Ecto neural progenitor cell (in vitro differentiated cells): ENCODE measurements around the gene RNF113A.
"Not testable (repeated sequence)": the region's sequence is repeated elsewhere in the genome, so short reads cannot be mapped to it uniquely, and the experiment has no call there.

Experiments used
- DNase-seq: peaks from one replicate; pipeline ENCODE4 v3.0.0-alpha.2; 2018; ENCODE audit warnings: low spot score

Gene RNF113A

DNA sequence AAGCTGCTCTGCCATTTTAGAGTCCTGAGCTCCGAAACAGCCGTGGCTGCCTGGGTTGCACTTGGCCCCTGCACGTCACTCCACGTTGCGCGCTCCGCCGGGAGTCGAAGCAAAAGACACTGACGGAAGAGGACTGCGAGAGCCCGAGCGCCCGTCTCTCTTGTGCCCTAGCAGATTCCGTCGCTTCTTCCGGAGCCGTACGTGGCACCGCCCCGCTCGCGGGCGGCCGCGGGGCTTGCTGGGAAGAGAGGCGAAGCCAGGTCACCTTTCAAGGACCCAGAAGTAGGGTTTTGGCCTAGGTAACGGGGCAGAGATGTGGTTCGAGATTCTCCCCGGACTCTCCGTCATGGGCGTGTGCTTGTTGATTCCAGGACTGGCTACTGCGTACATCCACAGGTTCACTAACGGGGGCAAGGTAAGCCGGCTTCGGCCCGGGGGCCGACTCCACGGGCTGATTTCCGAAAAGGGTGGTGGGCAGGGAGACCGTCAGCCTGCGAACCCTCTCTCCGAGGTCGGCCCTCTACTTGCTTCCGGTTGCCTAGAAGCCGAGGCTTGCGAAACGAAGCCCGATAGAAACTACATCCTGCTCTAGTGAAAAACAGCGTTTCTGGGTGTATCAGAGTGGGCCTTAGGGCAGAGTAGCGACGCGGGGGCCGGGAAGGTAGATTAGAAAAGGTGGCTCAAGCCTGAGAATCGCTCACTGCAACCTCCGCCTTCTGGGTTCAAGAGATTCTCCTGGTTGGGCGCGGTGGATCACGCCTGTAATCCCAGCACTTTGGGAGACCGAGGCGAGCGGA is at the start of gene RNF113A, which contains the start of gene NDUFA1:
RNF113A (minus strand) TSS at position 135 of the 797 bp plus-strand sequence; CDS start at position 15, 120 bp downstream.
NDUFA1 (plus strand) TSS at position 234 of the 797 bp plus-strand sequence; CDS start at position 314, 80 bp downstream.
- DNase-seq, result peak; percentile 79

DNA sequence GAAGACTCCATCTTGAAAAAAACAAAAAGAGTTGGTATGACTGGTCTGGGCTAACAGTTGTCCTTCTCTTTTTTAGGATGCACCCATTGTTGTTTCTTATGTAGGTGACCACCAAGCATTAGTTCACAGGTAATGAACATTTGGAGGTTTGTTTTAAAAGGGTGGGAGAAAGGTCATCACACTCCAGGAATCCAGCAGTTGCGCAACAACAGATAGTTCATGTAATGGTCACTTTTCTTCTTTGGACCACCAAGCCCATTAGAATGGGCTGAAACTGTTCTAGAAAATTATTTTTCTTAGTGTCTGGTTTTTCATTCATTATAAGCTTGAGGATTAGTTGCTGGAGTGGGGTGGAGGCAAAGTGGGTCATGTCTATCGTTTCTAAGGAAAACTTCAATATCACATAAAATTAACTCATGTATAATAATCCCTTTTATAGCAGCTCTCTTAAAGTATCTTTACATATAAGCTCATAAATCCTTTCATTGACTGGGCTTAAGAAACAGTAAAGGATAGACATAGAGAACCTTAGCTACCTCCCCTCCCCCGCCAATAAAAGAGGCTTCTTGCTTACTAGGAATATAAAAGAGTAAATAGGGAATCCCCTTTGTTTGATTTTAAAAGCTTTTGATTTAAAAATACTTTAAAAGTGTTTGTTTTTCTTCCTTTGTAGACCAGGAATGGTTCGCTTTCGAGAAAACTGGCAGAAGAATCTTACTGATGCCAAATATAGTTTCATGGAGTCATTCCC is 48.5 kb upstream of the RNF113A start:
- no peak for DNase-seq

DNA sequence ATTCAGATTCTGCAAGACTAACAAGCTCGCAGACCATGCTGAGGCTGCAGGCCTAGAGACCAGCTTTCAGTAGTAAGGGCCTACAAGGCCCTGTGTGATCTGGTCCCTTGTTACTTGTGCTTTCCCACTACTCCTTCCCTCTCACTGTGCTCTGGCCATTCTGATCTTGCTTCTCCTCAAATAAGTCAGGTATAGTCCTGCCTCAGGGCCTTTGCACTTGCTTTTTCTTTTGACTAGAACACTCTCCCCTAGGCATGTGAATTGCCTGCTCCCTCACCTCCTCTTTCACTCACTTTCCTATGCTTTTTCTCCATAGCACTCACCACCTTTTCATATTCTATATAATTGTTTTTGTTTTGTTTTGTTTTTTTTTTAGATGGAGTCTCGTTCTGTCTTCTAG is 46.3 kb upstream of the RNF113A start:
- no peak for DNase-seq

DNA sequence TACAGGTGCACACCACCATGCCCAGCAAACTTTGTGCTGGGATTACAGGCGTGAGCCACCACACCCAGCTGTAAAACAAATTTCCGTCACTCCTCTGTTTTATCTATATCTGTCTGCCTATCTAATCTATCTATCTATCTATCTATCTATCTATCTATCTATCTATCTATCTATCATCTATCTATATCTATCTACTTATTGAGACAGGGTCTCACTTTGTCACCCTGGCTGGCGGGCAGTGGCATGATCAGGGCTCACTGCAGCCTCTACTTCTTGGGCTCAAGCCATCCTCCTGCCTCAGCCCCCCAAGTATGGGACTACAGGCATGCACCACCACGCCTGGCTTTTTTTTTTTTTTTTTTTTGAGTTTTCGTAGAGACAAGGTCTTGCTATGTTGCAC is 44.8 kb upstream of the RNF113A start:
- no peak for DNase-seq

DNA sequence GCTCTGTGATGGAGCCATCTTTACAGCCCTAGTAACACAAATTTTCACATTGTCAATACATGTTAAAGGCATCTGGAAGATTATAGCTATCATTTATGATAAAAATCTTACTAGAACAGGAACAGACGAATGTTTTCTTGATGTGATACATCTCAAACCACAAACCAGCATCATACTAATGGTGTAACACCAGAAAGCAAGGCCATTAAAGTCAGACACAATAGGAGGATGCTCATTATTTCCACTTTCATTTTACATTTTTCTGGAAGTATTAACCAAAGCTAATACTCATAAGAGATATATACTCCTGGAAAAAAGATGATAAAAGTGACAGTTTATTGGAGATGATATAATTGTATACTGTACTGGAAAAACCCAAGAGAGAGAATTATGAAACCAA is 29.4 kb upstream of the RNF113A start:
- no peak for DNase-seq

DNA sequence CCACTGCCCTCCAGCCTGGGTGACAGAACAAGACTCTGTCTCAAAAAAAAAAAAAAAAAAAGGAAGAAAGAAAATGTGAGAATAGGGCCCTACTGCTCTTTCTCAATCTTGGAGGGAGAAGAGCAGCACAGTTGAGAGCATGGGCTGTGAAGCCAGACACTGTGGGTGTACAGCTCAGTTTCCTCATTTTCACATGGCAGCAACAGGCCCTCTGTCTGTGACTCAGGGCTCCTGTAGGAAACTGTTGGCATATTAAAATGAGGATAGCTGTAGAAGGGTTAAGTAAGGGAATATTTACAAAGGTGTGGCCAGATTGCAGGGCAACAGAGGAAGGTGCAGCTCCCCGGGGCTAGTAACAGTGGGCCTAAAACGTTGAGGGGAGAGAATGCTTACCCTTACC is 27.6 kb upstream of the RNF113A start:
- DNase-seq, result no peak

DNA sequence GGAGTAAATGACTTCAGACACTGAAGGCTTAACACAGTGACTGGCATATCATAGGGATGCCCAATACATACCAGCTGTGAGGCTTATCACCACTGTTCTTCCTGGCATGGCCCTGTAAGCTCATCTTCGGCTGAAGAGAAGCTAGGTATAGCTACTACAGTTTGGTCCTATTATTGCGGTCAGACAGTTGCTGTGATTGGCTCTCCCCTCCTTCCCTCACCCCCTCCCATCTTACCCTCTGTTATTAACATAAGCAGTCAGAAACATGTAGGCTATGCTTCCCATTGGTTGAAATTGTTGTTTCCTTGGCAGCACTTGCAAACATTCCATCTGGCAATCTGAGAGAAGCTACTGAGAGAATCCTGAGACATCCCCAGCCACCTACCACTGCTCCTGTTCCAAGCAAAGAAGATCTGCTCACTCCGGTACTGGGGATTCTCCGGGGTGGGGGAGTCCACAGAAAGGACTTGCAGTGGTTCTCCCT is 24.4 kb upstream of the RNF113A start, which contains the start of gene AKAP14:
AKAP14 (plus strand) TSS at position 51 of the 484 bp plus-strand sequence. CDS start 7,331 bp downstream, outside the sequence.
- DNase-seq, result no peak

DNA sequence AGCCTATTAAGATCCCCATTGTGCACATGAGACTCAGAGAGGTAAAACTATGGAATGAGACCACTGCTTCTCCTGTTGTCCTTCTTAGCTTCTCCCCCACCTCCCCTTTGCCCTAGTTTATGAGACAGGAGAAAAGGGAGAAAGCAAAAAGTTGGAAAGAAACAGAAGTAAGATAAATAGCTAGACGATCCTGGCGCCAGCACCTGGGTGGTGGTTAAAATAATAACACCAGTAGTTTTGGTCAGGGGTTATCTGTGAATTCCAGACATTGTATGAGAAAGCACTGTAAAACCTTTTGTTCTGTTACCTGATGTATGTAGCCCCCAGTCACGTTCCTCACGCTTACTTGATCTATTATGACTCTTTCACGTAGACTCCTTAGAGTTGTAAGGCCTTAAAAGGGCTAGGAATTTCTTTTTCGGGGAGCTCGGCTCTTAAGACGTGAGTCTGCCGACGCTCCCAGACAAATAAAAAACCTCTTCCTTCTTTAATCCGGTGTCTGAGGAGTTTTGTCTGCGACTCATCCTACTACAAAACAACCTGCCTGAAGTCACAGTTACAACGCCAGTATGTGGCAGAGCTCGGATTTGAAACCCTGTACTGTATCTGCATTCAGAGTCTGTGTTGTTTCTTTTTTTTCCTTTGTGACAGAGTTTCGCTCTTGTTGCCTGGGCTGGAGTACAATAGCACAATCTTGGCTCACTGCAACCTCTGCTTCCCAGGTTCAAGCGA is 20.6 kb upstream of the RNF113A start:
- not testable (repeated sequence) for DNase-seq

DNA sequence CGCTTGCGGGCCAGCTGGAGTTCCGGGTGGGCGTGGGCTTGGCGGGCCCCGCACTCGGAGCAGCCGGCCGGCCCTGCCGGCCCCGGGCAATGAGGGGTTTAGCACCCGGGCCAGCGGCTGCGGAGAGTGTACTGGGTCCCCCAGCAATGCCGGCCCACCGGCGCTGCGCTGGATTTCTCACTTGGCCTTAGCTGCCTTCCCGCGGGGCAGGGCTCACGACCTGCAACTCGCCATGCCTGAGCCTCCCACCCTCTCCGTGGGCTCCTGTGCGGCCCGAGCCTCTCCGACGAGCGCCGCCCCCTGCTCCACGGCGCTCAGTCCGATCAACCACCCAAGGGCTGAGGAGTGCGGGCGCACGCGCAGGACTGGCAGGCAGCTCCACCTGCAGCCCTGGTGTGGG is 19.1 kb upstream of the RNF113A start:
- not testable (repeated sequence) for DNase-seq

DNA sequence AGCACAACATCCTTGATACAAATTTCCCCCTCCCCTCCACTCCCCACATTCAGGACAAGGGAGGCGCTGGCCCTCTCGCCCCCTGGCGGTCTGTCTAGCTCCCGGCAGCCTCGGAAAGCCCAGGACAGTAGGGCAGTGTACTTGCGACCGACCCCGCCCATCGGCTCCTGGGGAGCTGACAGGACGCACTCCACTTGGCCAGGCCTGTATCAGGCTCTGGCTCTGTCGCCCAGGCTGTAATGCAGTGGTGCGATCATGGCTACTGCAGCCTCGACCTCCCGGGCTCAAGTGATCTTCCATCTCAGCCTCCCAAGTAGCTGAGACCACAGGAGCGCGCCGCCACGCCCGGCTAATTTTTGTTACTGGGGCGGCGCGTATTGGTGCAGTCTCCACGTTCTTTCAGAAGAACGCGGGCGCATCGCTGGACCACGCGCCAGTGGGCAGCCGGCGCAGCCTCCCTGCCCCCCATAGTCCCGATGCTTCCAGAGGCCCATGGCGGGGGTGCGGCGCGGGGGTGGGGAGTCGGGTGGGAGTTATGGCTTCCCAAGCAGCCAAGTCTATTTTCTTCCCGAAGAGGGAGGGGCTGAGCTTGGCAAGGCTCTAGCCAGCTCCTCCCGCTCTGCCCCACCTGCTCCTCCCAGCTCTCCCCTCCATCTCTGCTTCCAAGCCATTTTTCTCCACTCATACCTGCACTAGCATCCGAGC is 16.3 kb upstream of the RNF113A start:
- peak; percentile 81 for DNase-seq

DNA sequence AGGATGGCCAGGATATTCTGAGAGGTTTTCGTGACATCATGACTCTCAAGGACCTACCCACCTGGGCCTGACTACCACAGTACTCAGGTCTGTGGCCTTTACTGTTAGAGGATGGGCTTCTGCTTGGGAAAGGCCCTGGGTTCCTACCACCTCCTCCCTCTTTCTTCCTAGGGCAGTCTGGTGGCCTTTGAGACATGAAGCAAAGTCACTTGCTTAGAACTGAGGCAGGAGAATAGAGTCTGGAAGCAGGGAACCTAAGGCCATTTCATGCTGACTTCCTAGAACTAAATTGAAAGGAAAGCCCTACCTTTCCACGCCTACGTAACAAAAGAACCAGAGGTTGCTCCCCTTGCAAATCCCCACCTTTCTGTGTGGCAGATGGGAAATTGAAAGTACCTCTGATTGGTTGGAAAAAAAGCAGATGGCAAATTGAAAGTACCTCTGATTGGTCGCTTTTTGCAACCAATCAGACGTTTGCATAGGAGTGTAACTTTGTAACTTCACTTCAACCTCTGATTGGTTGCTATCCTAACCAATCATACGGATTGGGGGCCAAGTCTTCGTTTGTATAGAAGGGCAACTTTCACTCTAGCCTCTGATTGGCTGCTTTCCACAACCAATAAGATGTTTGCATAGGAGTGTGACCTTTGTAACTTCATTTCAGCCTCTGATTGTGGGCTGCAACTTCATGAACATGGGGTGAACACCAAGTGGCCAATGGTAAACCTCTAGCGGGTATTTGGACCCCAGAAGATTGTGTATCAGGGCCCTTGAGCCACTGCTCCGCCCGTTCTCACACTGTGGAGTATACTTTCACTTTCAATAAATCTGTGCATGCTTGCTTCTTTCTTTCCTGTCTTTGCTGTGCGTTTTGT is 14.3 kb upstream of the RNF113A start:
- DNase-seq, result no peak

DNA sequence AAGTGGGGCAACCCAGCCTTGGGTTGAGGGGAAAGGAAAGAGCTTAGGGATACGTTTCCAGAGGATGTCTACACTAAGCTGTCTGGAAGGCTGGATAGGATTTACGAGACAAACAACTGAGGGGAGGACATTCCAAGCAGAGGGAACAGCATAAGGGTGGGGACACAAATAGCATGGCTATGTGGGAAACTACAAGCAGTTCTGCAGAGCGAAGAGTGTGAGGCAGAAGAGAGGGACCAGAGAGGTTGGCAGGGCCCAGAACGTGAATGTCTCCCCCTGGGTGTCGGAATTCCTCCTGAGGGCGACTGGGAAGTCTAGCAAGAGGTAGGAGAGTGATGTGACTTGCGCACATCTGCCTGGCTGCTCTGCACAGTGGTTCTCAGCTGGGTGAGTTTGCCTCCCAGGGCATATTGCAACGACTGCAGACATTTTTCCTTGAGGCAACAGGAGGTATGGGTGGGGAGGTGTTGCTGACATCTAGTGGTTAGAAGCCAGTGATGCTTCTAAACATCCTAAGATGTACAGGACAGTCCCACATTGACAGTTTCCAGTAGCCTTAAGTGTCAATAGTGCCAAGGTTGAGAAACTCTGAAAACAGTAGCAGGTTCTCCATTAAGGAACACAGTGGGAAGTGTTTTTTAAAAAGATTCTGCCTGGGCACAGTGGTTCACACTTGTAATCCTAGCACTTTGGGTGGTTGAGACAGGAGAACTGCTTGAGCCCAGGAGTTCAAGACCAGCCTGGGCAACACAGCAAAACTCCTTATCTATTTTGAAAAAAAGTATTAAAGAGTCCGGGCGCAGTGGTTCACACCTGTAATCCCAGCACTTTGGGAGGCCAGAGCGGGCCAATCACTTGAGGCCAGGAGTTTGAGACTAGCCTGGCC is 9.3 kb upstream of the RNF113A start:
- peak; percentile 49 for DNase-seq

DNA sequence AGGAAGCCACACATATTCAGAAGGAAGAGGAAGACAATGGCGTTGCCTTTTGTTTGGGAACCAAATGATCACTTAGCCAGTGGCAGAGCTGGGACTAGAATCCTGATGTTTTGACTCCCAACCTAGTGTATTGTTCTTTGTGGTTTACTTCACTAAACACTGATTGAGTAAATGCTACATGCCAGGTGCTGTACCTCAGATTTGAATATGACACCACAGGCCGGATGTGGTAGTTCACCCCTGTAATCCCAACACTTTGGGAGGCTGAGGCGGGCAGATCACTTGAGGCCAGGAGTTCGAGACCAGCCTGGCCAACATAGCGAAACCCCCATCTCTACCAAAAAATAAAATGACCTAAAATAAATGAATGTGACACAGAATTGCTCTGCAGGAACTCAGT is 8.5 kb upstream of the RNF113A start:
- DNase-seq, result no peak

DNA sequence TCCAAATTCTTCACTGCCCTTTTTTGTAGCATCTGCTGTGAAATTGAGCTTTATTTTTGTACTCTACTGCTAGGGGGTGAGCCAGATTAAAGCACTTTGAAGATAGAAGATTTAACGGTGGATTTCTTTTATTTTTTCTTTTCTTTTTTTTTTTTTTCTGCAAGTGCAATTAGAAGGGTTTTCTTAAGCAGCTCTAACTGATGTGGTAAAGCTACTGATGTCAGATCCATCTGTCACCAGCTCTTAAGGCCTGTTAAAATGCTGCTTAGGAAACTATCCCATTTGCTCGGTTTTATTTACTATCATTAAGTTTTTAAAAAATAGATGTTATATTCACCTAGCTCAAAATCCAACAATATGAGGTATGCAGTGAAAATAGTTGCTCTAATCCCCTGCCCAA is 7.2 kb upstream of the RNF113A start:
- no peak for DNase-seq

DNA sequence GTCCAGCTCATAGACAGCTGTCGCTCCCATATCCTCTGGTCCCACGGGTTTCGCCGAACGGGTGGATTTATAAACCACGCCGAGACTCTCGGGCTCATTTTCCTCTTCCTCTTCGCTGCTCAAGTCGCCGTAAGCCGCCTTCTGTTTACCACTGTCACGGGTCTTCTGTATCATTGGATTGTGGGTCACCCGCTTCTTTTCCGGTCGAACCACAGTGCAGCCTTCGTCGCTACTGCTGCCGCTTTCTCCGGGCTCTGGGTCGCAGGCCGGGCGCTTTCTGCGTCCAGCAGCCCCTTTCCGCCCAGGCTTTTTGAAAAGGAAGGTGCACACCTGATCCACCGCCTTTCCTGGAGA is 311 bp downstream of the RNF113A start:
- no peak for DNase-seq

DNA sequence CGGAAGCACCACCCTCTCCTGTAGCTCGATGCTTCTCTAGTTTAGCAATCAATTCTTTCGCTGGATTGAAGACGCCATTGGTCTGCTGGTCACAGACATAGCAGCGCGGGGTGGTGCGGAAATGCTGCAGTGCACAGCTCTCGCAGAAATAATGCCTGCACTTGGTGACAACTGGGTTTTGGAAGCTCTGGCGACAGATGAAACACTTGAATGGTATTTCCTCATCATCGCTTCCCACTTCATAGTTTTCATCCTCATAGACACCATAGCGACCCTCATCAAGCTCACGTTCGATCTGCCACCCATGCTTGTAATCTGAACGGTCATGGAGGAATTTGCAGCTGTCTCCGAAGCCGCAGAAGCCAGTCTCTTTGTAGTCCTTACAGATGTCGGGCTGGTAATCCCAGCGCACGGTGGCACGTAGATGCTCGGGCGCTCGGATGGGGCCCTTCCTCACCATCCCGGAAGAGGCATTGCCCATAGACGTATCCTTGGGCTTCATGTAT is 854 bp downstream of the RNF113A start:
- DNase-seq, result peak; percentile 49

DNA sequence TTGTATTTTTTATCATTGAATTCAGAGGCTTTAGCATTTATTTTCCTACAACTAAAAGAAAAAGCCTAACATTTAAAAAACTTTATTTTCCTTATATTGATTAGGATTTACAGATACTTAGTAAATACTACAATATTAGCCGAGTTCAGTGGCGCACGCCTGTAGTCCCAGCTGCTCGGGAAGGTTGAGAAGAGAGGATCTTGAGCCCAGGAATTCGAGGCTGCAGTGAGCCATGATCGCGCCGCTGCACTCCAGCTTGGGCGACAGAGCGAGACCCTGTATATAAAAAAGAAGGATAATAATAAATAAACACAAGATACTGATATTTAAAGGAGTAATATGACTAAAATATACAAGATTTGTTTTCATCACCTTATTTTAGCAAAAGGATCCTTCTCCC is 18.1 kb downstream of the RNF113A start:
- DNase-seq, result peak; percentile 44

DNA sequence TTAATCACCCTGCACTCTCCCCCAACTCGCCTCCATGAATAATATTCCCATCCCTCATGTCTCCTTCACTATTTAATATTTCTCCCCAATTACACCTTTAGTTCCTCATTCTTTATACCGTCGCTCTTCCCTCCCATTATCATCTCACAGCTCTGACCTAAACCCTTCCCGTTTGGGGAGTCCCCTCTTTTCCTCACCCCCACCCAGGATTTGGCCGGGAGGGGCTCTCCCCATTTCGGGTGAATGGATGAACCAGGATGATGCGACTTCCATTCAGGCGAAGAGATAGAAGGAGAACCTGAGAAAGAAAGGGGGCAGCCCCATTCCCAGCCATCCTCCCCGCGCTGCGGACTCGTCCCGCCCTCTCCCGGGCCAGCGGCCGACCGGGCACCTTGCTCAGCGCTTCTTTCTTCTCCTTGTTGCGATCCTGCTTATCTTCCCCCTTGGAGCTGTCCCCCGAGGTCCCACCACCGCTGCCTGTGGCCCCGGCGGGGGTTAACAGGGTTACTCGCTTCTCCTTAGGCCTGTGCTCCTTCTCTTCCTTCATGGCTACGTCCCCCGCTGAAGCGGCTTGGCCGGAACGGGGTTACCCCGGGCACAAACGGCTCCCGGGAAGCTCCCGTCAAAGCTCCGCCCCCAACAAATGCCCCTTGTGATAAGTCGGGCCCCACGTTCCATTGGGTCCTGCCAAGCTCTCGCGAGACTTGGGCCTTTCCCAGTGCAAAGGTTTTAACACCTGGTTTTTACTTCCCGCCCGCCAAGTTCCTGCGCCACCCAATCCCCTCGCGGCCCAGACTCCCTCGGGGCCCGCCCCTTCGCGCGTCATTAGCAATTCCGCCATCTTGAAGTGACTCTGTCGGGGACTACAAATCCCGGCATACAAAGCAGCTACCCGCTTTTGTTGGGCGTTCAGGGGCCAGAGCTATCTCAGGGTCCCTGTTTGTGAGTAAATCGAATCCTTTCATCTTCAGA is 18.9 kb downstream of the RNF113A start, which contains the start of gene UPF3B:
UPF3B (minus strand) TSS at position 582 of the 972 bp plus-strand sequence; CDS start at position 547, 35 bp downstream.
- peak; percentile 92 for DNase-seq
